MM.1S (cell line): Measurements from ENCODE around the gene PLCG1.

Experiments
- DNase-seq: peaks from one replicate; pipeline ENCODE4 v3.0.0-alpha.2; 2015
- H2AFZ ChIP-seq: fragments of 300-600 bp; sonication (generic); 2 replicates; pipeline ENCODE4 v1.6.0; 2016; ENCODE audit warnings: antibody characterized with exemption, low read length
- H3F3A ChIP-seq: fragments of 300-600 bp; sonication (generic); 2 replicates; pipeline ENCODE4 v1.6.1; 2016; ENCODE audit warnings: mild to moderate bottlenecking, antibody characterized with exemption, low read length, moderate library complexity, mixed read lengths; ENCODE audit not compliant: insufficient read depth
- H3K27ac ChIP-seq: fragments of 300-600 bp; sonication (generic); 2 replicates; pipeline ENCODE4 v1.5.1; 2016; ENCODE audit warnings: mild to moderate bottlenecking, low read length
- H3K27me3 ChIP-seq: fragments of 300-600 bp; sonication (generic); replicated peaks from 2 replicates; pipeline ENCODE4 v1.6.0; 2016; ENCODE audit warnings: low read length; ENCODE audit not compliant: insufficient read depth
- H3K36me3 ChIP-seq: fragments of 300-600 bp; sonication (generic); replicated peaks from 2 replicates; pipeline ENCODE4 v1.6.1; 2016; ENCODE audit warnings: mild to moderate bottlenecking, low read length, mixed read lengths; ENCODE audit not compliant: insufficient read depth
- H3K4me1 ChIP-seq: fragments of 300-600 bp; sonication (generic); 2 replicates; pipeline ENCODE4 v1.6.1; 2016; ENCODE audit warnings: low read length, mixed read lengths
- H3K4me2 ChIP-seq: fragments of 300-600 bp; sonication (generic); 2 replicates; pipeline ENCODE4 v1.6.0; 2016; ENCODE audit warnings: low read depth, low read length
- H3K4me3 ChIP-seq: fragments of 300-600 bp; sonication (generic); 2 replicates; pipeline ENCODE4 v1.5.1; 2016; ENCODE audit warnings: low read length, mixed read lengths
- H3K79me2 ChIP-seq: fragments of 300-600 bp; sonication (generic); 2 replicates; pipeline ENCODE4 v1.6.1; 2016; ENCODE audit warnings: mixed run types, low read length, mixed read lengths
- H3K9ac ChIP-seq: fragments of 300-600 bp; sonication (generic); 2 replicates; pipeline ENCODE4 v1.6.1; 2016; ENCODE audit warnings: low read length, mixed read lengths
- H3K9me2 ChIP-seq: fragments of 300-600 bp; sonication (generic); replicated peaks from 2 replicates; pipeline ENCODE4 v1.6.1; 2016; ENCODE audit warnings: mild to moderate bottlenecking, low read length, mixed read lengths; ENCODE audit not compliant: insufficient read depth
- H3K9me3 ChIP-seq: fragments of 300-600 bp; sonication (generic); replicated peaks from 2 replicates; pipeline ENCODE4 v1.6.1; 2016; ENCODE audit warnings: mild to moderate bottlenecking, low read length, mixed read lengths; ENCODE audit not compliant: insufficient read depth
- H4K20me1 ChIP-seq: fragments of 300-600 bp; sonication (generic); 2 replicates; pipeline ENCODE4 v1.6.1; 2016; ENCODE audit warnings: mild to moderate bottlenecking, low read length, moderate library complexity, mixed read lengths; ENCODE audit not compliant: insufficient read depth
- EZH2 ChIP-seq: fragments of 300-600 bp; sonication (generic); optimal IDR thresholded peaks from 2 replicates; pipeline ENCODE3; 2017; ENCODE audit warnings: low read depth, mild to moderate bottlenecking, antibody characterized with exemption, low read length, mixed read lengths
- EZH2phosphoT487 ChIP-seq: fragments of 300-600 bp; sonication (generic); IDR thresholded peaks from 2 replicates; pipeline ENCODE4 v1.6.1; 2018; ENCODE audit warnings: antibody characterized with exemption, low read length
- TF ChIP-seq, protein P1 (sequence below): fragments of 300-600 bp; sonication (generic); IDR thresholded peaks from 2 replicates; pipeline ENCODE4 v1.5.1; 2016; ENCODE audit warnings: antibody characterized with exemption, low read length, mixed read lengths

The PLCG1 gene

DNA sequence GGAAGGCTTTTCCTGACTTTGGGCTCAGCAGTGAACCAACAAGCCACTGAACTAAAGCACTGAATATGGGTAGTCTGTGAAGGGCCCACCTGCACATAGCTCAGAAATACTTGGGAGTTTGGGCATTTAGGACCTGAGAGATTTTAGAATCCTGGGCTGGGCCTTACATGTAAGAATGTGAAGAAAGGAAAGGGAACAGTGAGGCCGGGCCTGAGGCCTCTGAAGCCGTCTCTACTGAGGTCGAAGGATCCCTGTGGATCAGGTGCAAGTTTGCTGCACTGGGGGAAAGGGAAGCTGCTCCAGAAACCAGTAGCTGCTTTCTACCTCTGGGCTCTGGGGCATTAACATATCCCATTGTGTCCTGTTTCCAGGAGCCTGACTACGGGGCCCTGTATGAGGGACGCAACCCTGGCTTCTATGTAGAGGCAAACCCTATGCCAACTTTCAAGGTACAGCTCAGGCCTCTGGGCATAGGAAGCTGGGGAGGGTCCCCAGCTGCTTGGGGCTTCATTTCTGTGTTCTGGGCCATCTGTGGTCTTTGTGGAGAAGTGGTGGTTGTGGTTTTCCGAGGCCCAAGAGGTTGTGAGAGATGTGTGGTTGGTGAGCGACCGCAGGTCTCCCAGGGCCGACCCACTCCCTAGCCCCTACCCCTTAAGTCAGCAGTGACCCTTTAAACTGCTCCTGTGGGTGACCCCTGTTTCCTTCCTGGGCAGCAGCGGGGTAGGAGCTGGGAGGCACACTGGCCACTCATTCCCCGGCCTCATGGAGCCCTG lies 30.3 kb downstream of the PLCG1 start:
- H3K9me2 ChIP-seq, result no peaks in the 10 kb centered on the region
- peaks cover 5% of the 10 kb centered on the region; the same call in 1 of the 2 replicates for H3F3A ChIP-seq
- TF ChIP-seq, protein P1, sequence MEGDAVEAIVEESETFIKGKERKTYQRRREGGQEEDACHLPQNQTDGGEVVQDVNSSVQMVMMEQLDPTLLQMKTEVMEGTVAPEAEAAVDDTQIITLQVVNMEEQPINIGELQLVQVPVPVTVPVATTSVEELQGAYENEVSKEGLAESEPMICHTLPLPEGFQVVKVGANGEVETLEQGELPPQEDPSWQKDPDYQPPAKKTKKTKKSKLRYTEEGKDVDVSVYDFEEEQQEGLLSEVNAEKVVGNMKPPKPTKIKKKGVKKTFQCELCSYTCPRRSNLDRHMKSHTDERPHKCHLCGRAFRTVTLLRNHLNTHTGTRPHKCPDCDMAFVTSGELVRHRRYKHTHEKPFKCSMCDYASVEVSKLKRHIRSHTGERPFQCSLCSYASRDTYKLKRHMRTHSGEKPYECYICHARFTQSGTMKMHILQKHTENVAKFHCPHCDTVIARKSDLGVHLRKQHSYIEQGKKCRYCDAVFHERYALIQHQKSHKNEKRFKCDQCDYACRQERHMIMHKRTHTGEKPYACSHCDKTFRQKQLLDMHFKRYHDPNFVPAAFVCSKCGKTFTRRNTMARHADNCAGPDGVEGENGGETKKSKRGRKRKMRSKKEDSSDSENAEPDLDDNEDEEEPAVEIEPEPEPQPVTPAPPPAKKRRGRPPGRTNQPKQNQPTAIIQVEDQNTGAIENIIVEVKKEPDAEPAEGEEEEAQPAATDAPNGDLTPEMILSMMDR, result no peak
- TF ChIP-seq EZH2phosphoT487 (no peak), EZH2 (no peak)
- DNase-seq, result peak; percentile 71
- H3K4me1 ChIP-seq, result peaks cover 23% of the 10 kb centered on the region
- peak overlapping the region; percentile 13; the same call in 1 of the 2 replicates for H3K4me2 ChIP-seq
- peaks cover 10% of the 10 kb centered on the region; the same call in 1 of the 2 replicates for H4K20me1 ChIP-seq
- no peak overlapping the region for H3K27ac ChIP-seq
- no peaks in the 10 kb centered on the region for H3K27me3 ChIP-seq
- H3K4me3 ChIP-seq, result no peak overlapping the region
- no peak overlapping the region for H2AFZ ChIP-seq
- H3K9ac ChIP-seq, result no peak overlapping the region
- H3K9me3 ChIP-seq, result no peaks in the 10 kb centered on the region
- peaks cover 3% of the 10 kb centered on the region; the same call in 1 of the 2 replicates for H3K36me3 ChIP-seq
- no peaks in the 10 kb centered on the region for H3K79me2 ChIP-seq

DNA sequence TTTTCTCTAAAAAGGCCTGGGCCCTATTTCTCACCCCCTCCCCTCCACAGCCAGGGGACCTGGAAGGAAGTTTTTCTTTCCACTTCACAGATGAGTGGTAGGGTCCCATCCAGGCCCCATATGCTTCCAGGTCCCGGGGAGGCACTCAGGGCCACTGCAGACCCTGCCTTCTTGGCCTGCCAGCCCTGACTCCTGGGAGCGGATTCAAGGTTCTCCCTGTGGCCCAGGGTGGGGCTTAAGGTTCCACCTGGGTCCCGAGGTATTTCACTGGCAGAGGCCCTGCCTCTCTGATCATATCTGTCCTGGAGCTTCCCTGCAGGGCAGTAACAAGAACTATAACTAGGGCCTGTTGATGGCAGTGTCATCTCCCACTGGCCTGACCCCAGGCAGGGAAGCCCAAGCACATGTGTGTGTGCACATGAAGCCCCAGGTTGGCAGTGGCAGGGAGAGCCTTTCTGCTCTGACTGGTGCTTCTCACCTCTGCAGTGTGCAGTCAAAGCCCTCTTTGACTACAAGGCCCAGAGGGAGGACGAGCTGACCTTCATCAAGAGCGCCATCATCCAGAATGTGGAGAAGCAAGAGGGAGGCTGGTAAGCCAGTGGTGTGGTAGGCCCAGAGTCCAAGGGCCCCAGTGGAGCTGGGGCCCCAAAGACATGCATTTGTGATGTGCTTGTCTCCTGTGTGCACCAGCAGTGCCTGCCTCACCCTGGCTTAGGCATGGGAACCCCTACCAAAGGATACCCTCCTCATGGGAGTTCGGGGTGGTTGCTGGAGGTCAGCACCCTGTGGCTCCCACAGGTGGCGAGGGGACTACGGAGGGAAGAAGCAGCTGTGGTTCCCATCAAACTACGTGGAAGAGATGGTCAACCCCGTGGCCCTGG lies 31.2 kb downstream of the PLCG1 start:
- TF ChIP-seq, protein P1, result no peak
- TF ChIP-seq EZH2, result no peak
- TF ChIP-seq EZH2phosphoT487, result no peak
- Histone ChIP-seq H2AFZ (no peak overlapping the region), H3K4me2 (no peak overlapping the region), H3K27ac (no peak overlapping the region), H3K9me2 (no peaks in the 10 kb centered on the region), H3K36me3 (peaks cover 4% of the 10 kb centered on the region; the same call in 1 of the 2 replicates), H4K20me1 (peaks cover 10% of the 10 kb centered on the region; the same call in 1 of the 2 replicates), H3K27me3 (no peaks in the 10 kb centered on the region), H3K79me2 (no peaks in the 10 kb centered on the region), H3K4me1 (peaks cover 23% of the 10 kb centered on the region), H3F3A (peaks cover 8% of the 10 kb centered on the region; the same call in 1 of the 2 replicates), H3K9ac (no peak overlapping the region), H3K4me3 (no peak overlapping the region), H3K9me3 (no peaks in the 10 kb centered on the region)
- no peak for DNase-seq

DNA sequence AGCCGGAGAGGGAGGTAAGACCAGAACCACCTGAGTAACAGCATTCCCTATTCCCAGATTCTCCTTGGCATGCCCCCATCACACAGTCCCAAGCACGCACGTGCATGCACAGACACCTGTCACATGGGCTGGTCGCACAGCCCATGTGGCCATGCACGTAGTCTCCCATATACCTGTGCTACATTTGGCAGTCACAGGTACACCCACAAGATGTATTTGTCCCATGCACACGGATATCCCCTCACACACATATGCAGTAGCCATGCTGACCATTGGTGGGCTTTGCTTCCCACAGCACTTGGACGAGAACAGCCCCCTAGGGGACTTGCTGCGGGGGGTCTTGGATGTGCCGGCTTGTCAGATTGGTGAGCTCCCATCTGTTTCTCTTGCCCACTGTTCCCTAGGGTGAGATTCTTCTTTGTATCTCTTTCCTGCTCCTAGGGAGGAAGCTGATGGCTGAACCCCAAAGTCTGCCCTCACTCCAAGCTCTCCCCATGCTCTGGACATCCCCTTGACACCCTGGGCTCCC lies 31.9 kb downstream of the PLCG1 start:
- Histone ChIP-seq H3K4me1 (peaks cover 23% of the 10 kb centered on the region), H2AFZ (no peak overlapping the region), H3K9me2 (no peaks in the 10 kb centered on the region), H3K36me3 (peaks cover 11% of the 10 kb centered on the region; the same call in 1 of the 2 replicates), H3K27me3 (no peaks in the 10 kb centered on the region), H3K27ac (no peak overlapping the region), H3K4me3 (no peak overlapping the region), H3K9ac (no peak overlapping the region), H3K4me2 (no peak overlapping the region), H4K20me1 (peaks cover 10% of the 10 kb centered on the region; the same call in 1 of the 2 replicates), H3K9me3 (no peaks in the 10 kb centered on the region), H3K79me2 (no peaks in the 10 kb centered on the region), H3F3A (peaks cover 8% of the 10 kb centered on the region; the same call in 1 of the 2 replicates)
- DNase-seq, result no peak
- TF ChIP-seq EZH2phosphoT487, result no peak
- TF ChIP-seq EZH2, result no peak
- TF ChIP-seq, protein P1, result no peak
